ENCODE results near the gene PIGQ.

Gene PIGQ

GRCh38 chr16:583470-583814 is 13.7 kb downstream of the PIGQ start:
- H3K9ac ChIP-seq = no peak overlapping the region
- H3K36me3 ChIP-seq (ENCODE audit: control insufficient read depth, insufficient read depth, low read length) = no peaks in the 10 kb centered on the region
- H3K27me3 ChIP-seq (ENCODE audit: control insufficient read depth, insufficient read depth, low read length) = no peaks in the 10 kb centered on the region
- H3K9me3 ChIP-seq (ENCODE audit: control insufficient read depth, low read length) = no peaks in the 10 kb centered on the region
- H3K79me2 ChIP-seq = no peaks in the 10 kb centered on the region
- peaks cover 18% of the 10 kb centered on the region for H3K4me1 ChIP-seq
- no peak overlapping the region for H3K4me3 ChIP-seq (ENCODE audit: low read depth, low read length)
- no peak for TF ChIP-seq CTCF (IDR thresholded peaks at IDR 0.05)
- no peak overlapping the region for H3K27ac ChIP-seq
- H2AFZ ChIP-seq = no peak overlapping the region
- H3K4me2 ChIP-seq (ENCODE audit: low read length) = no peak overlapping the region

GRCh38 chr16:583815-584591 is 14.2 kb downstream of the PIGQ start:
- no peak overlapping the region for H3K4me2 ChIP-seq (ENCODE audit: low read length)
- no peaks in the 10 kb centered on the region for H3K27me3 ChIP-seq (ENCODE audit: control insufficient read depth, insufficient read depth, low read length)
- H3K4me3 ChIP-seq (ENCODE audit: low read depth, low read length) = no peak overlapping the region

GRCh38 chr16:585351-585750 is 15.6 kb downstream of the PIGQ start:
- peaks cover 2% of the 10 kb centered on the region for H3K79me2 ChIP-seq
- TF ChIP-seq CTCF (IDR thresholded peaks at IDR 0.05) = peak; percentile 47
- no peak overlapping the region for H3K27ac ChIP-seq
- H2AFZ ChIP-seq = no peak overlapping the region
- no peak overlapping the region for H3K4me2 ChIP-seq (ENCODE audit: low read length)
- H3K9ac ChIP-seq = no peak overlapping the region
- no peaks in the 10 kb centered on the region for H3K36me3 ChIP-seq (ENCODE audit: control insufficient read depth, insufficient read depth, low read length)
- H3K4me3 ChIP-seq (ENCODE audit: low read depth, low read length) = no peak overlapping the region
- peaks cover 18% of the 10 kb centered on the region for H3K4me1 ChIP-seq
- no peaks in the 10 kb centered on the region for H3K27me3 ChIP-seq (ENCODE audit: control insufficient read depth, insufficient read depth, low read length)
- H3K9me3 ChIP-seq (ENCODE audit: control insufficient read depth, low read length) = no peaks in the 10 kb centered on the region

More at GRCh38 chr16:583815-584591, 14.2 kb downstream of the PIGQ start:
- Histone ChIP-seq H3K27ac (no peak overlapping the region), H3K9ac (no peak overlapping the region), H3K9me3 (ENCODE audit: control insufficient read depth, low read length) (no peaks in the 10 kb centered on the region), H3K36me3 (ENCODE audit: control insufficient read depth, insufficient read depth, low read length) (no peaks in the 10 kb centered on the region), H2AFZ (no peak overlapping the region), H3K4me1 (peaks cover 18% of the 10 kb centered on the region), H3K79me2 (no peaks in the 10 kb centered on the region)
- TF ChIP-seq CTCF (IDR thresholded peaks at IDR 0.05) = no peak

- Histone ChIP-seq H3K79me2 (peaks cover 4% of the 10 kb centered on the region), H3K27me3 (ENCODE audit: control insufficient read depth, insufficient read depth, low read length) (no peaks in the 10 kb centered on the region), H3K4me1 (peaks cover 22% of the 10 kb centered on the region), H2AFZ (no peak overlapping the region), H3K9me3 (ENCODE audit: control insufficient read depth, low read length) (no peaks in the 10 kb centered on the region), H3K27ac (no peak overlapping the region), H3K4me2 (ENCODE audit: low read length) (no peak overlapping the region), H3K9ac (no peak overlapping the region), H3K36me3 (ENCODE audit: control insufficient read depth, insufficient read depth, low read length) (no peaks in the 10 kb centered on the region), H3K4me3 (ENCODE audit: low read depth, low read length) (no peak overlapping the region)
- TF ChIP-seq CTCF (IDR thresholded peaks at IDR 0.05) = no peak
These were observed 16.4 kb downstream of the PIGQ start for GRCh38 chr16:586047-586644.

Measured in parathyroid adenoma (tissue), 2 donors.